Activated CD4-positive, alpha-beta memory T cell treated with anti-CD3 and anti-CD28 coated beads, Interleukin-2, amount 10 ng/mL, durations not matched to agents 7 days and 5 days (primary cell): ENCODE results near the gene OPA3. TPM values are rescaled to one million over a fixed set of nuclear protein-coding genes. Genes with fewer than 3 reads are reported as not detected.

Source experiments
- CTCF ChIA-PET: fragments of 350-600 bp; sonication (Branson Sonifier 250); formaldehyde crosslinking; loops from one replicate; lab custom pipeline; 2021; ENCODE audit warnings: antibody characterized with exemption, inconsistent platforms; lab: Charles Lee
- POLR2A ChIA-PET: fragments of 350-600 bp; sonication (Branson Sonifier 250); formaldehyde crosslinking; loops from one replicate; lab custom pipeline; 2021; ENCODE audit warnings: antibody characterized with exemption; lab: Charles Lee
- DNase-seq: peaks from one replicate; pipeline ENCODE4 v3.0.0-alpha.2; 2020
- H3K27ac Mint-ChIP-seq: one replicate; pipeline ENCODE4 v1.8.0; 2021; ENCODE audit warnings: mild to moderate bottlenecking, mixed read lengths
- H3K27me3 Mint-ChIP-seq: one replicate; pipeline ENCODE4 v1.8.0; 2021; ENCODE audit warnings: mixed read lengths
- H3K36me3 Mint-ChIP-seq: one replicate; pipeline ENCODE4 v1.8.0; 2021; ENCODE audit warnings: low read depth, mixed read lengths
- H3K4me1 Mint-ChIP-seq: one replicate; pipeline ENCODE4 v1.8.0; 2021; ENCODE audit warnings: mixed read lengths
- H3K4me3 Mint-ChIP-seq: one replicate; pipeline ENCODE4 v1.8.0; 2021; ENCODE audit warnings: mild to moderate bottlenecking, mixed read lengths
- H3K9me3 Mint-ChIP-seq: one replicate; pipeline ENCODE4 v1.8.0; 2021; ENCODE audit warnings: mixed read lengths
- total RNA-seq, 2 experiments: library from RNA; stranded (reverse); gene quantifications; one replicate each; pipeline ENCODE4 v1.2.3, GENCODE V29; 2021

OPA3 gene
- total RNA-seq, 2 experiments from 2014 or later = 12.0 to 12.9 TPM

DNA sequence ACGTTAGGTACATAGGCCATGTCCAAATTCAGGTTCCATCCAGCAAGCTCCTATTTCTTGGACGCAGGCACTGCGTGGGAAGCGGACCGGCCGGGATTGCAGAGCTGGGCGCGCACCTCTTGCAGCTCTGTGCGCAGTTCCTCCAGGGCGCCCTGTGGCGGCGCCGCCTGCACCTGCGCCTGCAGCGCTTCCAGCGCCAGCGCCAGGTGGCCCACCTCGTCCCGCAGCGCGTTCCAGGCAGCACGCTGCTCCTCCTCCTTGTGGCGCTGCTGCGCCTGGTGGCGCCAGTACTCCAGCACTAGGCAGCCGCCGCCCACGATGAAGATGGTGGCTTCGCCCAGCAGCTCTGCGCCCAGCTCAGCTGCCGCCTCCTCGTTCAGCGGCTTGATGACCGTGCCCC, 31.1 kb downstream of the OPA3 start:
- DNase-seq = no peak
- no peaks in the 10 kb centered on the region for H3K27me3 Mint-ChIP-seq
- peaks cover 3% of the 10 kb centered on the region for H3K4me1 Mint-ChIP-seq
- H3K27ac Mint-ChIP-seq = no peak overlapping the region
- no peaks in the 10 kb centered on the region for H3K9me3 Mint-ChIP-seq
- no peak overlapping the region for H3K4me3 Mint-ChIP-seq
- no peaks in the 10 kb centered on the region for H3K36me3 Mint-ChIP-seq
- POLR2A ChIA-PET = no interaction called here
- CTCF ChIA-PET = no interaction called here

DNA sequence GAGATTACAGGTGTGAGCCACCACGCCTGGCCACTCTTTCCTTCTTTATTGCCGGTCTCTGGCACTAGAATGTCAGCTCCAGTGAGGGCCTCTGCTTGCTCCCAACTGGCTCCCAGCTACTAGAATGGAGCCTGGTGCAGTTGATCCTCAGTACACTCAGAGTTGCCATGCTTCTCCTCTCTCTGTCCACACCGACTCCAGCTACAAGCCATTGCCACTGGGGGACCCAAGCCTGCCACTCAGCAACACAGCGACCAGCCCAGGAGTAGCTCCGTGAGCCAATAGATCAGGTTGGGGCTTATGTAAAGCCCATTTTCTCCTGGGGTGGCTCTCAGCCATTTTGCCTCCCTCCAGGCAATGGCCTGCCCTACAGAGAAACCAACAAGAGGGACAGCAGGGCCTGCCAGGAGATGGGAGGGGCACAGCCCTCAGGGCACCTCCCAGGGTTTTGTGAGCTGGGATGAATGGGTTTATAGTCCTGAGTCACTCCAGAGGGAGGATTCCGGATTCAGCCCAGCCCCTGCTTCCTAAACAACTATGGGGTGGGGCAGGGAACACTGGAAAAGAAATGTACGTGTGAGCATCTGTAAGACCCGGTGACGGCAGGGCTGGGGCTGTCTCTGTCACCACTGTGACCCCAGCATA, 36.5 kb downstream of the OPA3 start:
- POLR2A ChIA-PET = no interaction called here
- DNase-seq = no peak
- CTCF ChIA-PET = interaction anchor here (1.3 to 2.4 kb wide), 3 partner anchors 10 to 109 kb away, joined by 3 to 10 read pairs (median 3); no protein-coding TSS in a partner anchor
- H3K4me3 Mint-ChIP-seq = no peak overlapping the region
- H3K36me3 Mint-ChIP-seq = no peaks in the 10 kb centered on the region
- H3K27me3 Mint-ChIP-seq = no peaks in the 10 kb centered on the region
- H3K4me1 Mint-ChIP-seq = peaks cover 7% of the 10 kb centered on the region
- no peak overlapping the region for H3K27ac Mint-ChIP-seq
- no peaks in the 10 kb centered on the region for H3K9me3 Mint-ChIP-seq

DNA sequence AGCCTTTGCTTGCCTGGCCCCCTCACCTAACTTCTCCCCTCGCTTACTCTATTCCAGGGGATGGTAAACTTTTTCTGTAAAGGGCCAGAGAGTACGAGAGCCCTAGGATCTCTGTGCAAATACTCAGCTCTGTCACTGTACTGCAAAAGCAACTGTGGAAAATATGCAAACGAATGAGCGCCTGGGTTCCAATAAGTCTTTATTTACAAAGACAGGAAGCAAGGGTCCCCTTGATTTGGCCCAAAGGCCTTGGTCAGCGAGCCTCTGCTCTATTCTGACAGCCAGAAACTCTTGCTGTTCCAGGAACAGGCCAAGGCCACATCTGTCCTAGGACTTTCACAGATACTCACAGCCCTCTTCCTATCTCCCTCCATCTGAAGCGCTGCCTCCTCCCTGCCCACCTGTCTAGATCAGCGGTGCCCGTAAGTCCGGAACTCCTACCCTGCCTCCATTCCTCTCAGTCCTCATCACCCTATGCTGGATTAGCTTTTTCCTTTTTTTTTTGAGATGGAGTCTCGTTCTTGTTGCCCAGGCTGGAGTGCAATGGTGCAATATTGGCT, 37.3 kb downstream of the OPA3 start:
- Mint-ChIP-seq H3K4me1 (peaks cover 7% of the 10 kb centered on the region), H3K36me3 (no peaks in the 10 kb centered on the region), H3K27me3 (no peaks in the 10 kb centered on the region), H3K9me3 (no peaks in the 10 kb centered on the region), H3K4me3 (no peak overlapping the region), H3K27ac (no peak overlapping the region)
- no peak for DNase-seq
- POLR2A ChIA-PET = no interaction called here
- CTCF ChIA-PET = interaction anchor here (1.4 to 2.4 kb wide), 2 partner anchors 11 to 108 kb away, joined by 3 to 10 read pairs; no protein-coding TSS in a partner anchor

DNA sequence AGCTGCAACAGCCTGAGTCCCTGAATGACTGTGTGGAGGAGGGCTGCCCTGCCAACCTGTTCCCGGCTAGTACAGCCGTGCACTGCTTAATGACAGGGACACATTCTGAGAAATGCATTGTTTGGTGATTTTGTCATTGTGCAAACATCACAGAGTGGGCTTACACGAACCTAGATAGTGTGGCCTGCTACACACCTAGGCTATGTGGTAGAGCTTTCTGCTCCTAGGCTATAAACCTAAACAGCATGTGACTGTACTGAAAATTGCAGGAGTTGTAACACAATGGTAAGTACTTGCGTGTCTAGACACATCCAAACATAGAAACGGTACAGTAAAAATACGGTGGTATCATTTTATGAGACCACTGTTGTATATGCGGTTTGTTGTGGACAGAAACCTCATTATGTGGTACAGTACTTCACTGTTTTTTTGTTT, 42.4 kb downstream of the OPA3 start:
- POLR2A ChIA-PET = no interaction called here

DNA sequence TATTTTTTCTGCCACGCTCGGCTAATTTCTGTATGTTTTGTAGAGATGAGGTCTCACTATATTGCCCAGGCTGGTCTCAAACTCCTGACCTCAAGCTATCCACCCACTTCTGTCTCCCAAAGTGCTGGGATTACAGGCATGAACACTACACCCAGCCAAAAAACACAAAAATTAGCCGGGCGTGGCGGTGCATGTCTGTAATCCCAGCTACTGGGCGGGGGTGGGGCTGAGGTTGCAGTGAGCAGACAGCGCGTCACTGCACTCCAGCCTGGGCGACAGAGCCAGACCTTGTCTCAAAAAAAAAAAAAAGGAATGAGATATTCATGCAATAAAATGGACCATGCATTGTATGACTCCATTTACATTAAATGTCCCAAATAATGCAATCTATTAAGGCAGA, 45.1 kb downstream of the OPA3 start:
- Mint-ChIP-seq H3K4me1 (peaks cover 7% of the 10 kb centered on the region), H3K27ac (no peak overlapping the region), H3K36me3 (peaks cover 10% of the 10 kb centered on the region), H3K9me3 (peaks cover 7% of the 10 kb centered on the region), H3K27me3 (no peaks in the 10 kb centered on the region), H3K4me3 (no peak overlapping the region)
- POLR2A ChIA-PET = no interaction called here
- no peak for DNase-seq
- CTCF ChIA-PET = no interaction called here

More for the DNA sequence above, 42.4 kb downstream of the OPA3 start:
- Mint-ChIP-seq H3K9me3 (peaks cover 7% of the 10 kb centered on the region), H3K4me1 (peaks cover 7% of the 10 kb centered on the region), H3K4me3 (no peak overlapping the region), H3K36me3 (peaks cover 4% of the 10 kb centered on the region), H3K27ac (no peak overlapping the region), H3K27me3 (no peaks in the 10 kb centered on the region)
- no peak for DNase-seq
- CTCF ChIA-PET = interaction anchor here (2.1 kb wide), 1 partner anchor 16 kb away, joined by 9 read pairs; no protein-coding TSS in a partner anchor

DNA sequence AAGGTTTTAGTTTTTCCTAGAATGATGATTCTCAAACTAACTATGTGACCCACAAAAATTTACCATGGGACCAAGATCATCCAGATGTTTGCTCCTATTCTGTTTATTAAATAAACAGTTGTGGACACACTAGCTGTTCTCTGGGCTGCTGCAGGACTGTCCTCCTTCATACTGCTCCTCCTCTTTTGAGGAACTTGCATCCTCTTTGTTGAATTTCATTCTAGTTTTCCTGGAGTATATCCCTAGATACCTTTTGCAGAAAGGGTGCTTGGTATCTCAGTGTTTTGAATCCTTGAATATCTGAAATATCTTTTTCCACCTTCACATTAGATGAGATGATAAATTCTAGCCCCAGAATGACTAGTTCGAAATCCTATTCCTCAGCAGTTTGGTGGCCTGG, 53.3 kb downstream of the OPA3 start:
- peaks cover 4% of the 10 kb centered on the region for H3K4me1 Mint-ChIP-seq
- H3K27ac Mint-ChIP-seq = no peak overlapping the region
- H3K9me3 Mint-ChIP-seq = peaks cover 10% of the 10 kb centered on the region
- no peak for DNase-seq
- ChIA-PET CTCF (interaction anchor here (0.7 to 1.0 kb wide), 4 partner anchors 16 to 75 kb away, joined by 3 to 9 read pairs (median 5); no protein-coding TSS in a partner anchor), POLR2A (interaction anchor here (1.3 to 1.7 kb wide), 2 partner anchors 13 to 16 kb away, joined by 3 to 6 read pairs; no protein-coding TSS in a partner anchor)
- no peak overlapping the region for H3K4me3 Mint-ChIP-seq
- H3K36me3 Mint-ChIP-seq = peaks cover 29% of the 10 kb centered on the region
- H3K27me3 Mint-ChIP-seq = no peaks in the 10 kb centered on the region

DNA sequence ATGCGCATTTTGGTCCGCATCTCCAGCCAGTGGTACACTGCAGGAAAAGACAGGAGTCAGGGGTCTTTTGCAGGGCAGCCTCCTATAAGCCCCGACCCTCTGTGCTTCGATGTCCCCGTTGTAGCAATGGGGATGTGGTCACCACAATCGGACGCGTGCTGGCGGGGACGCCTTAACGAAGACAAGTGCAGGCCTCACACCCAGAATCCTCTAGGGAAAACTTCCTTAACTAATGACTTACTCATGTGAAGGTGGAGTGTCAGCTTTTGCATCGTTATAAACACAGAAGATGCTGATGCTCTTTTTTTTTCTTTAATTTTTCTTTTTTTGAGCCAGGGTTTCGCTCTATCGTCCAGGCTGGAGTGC, 55.2 kb downstream of the OPA3 start:
- peaks cover 10% of the 10 kb centered on the region for H3K9me3 Mint-ChIP-seq
- H3K4me1 Mint-ChIP-seq = peaks cover 11% of the 10 kb centered on the region
- ChIA-PET POLR2A (interaction anchor here (0.5 to 1.7 kb wide), 3 partner anchors 14 to 1610 kb away, joined by 3 to 6 read pairs (median 3); no protein-coding TSS in a partner anchor), CTCF (interaction anchor here (1.5 kb wide), 1 partner anchor 113 kb away, joined by 8 read pairs; no protein-coding TSS in a partner anchor)
- H3K4me3 Mint-ChIP-seq = no peak overlapping the region
- H3K27me3 Mint-ChIP-seq = no peaks in the 10 kb centered on the region
- H3K36me3 Mint-ChIP-seq = peaks cover 44% of the 10 kb centered on the region
- H3K27ac Mint-ChIP-seq = no peak overlapping the region
- DNase-seq = no peak

DNA sequence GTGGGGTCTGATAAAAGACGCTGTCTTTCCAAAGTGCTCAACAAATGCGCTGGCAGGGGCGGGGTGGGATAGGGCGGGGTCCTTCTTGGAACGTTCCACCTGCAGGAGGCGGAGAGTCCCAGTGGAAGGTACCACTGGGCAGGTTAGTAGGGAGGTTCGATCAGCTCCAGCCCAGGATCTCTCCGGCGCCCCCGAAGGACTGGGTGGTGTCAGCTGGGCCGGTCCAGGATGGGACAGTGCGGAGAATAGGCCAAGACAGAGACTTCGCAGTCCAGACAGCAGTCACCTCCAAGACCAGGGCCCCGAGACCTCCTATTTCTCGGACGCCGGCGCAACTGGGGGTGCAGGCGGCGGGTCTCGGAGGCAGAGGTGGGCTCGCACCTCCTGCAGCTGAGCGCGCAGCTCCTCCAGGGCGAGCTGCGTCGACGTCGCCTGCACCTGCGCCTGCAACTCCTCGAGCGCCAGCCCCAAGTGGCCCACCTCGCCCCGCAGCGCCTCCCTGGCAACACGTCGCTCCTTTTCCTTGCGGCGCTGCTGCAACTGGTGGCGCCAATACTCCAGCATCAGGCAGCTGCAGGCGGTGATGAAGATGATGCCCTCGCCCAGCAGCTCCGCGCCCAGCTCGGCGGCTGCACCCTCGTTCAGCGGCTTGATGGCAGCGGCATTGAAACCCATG, 55.7 kb downstream of the OPA3 start:
- POLR2A ChIA-PET = interaction anchor here (0.5 to 0.6 kb wide), 2 partner anchors 150 to 1611 kb away, joined by 3 read pairs; no protein-coding TSS in a partner anchor
- no peak for DNase-seq
- Mint-ChIP-seq H3K27ac (no peak overlapping the region), H3K9me3 (peaks cover 10% of the 10 kb centered on the region), H3K27me3 (no peaks in the 10 kb centered on the region), H3K4me3 (no peak overlapping the region), H3K36me3 (peaks cover 49% of the 10 kb centered on the region), H3K4me1 (peaks cover 12% of the 10 kb centered on the region)
- CTCF ChIA-PET = interaction anchor here (1.5 kb wide), 1 partner anchor 113 kb away, joined by 8 read pairs; no protein-coding TSS in a partner anchor

DNA sequence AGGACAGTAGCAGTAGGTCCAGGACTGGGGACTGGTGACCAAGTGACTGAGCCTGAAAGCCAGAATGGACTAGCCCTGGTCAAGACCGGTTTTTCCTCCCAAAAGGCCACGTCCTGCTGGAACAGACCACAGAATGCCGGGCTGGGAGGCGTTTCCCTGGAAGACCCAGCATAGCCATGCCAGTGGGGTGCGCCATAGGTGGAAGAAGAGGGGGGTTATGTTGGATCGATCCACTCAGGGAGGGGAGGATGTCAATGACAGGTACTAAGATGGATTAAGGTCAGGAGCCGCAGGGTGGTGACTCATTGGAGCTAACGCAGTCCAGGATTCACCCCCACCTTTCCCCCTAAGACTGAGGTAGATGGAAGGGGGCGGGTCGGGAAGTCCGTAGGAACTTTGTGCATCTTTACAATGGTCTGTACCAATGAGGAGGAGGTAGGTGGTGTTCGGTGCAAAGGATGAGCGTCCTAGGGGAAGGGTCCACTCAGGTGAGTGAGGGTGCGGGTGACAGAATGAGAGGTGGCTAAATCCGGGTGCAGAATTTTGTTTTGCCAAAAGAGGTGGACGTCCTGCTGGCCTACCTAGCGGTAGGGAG, 56.4 kb downstream of the OPA3 start:
- POLR2A ChIA-PET = interaction anchor here (1.3 kb wide), 1 partner anchor 117 kb away, joined by 5 read pairs; no protein-coding TSS in a partner anchor

DNA sequence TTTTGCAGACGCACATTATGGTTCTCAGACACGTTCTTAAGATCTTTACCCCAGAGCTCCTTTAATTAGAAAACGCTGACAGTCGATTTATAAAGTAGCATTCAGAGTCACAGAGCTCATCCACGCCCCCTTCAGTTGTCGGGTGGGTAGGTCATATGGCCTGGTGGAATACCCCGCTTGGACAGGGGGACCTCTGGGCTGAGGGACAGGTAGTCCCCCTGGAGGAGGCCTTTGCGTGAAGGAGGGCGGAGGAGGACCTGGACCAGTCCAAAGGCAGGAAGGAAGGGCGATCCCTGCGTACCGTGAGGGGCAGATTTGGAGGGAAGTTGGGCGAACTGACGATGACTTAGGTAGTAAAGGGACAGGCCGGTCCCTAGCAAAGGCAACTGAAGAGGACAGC, 56.9 kb downstream of the OPA3 start:
- Mint-ChIP-seq H3K4me3 (no peak overlapping the region), H3K9me3 (peaks cover 10% of the 10 kb centered on the region), H3K27ac (no peak overlapping the region), H3K36me3 (peaks cover 59% of the 10 kb centered on the region), H3K4me1 (peaks cover 22% of the 10 kb centered on the region), H3K27me3 (no peaks in the 10 kb centered on the region)
- ChIA-PET POLR2A (interaction anchor here (0.8 to 1.3 kb wide), 3 partner anchors 44 to 118 kb away, joined by 3 to 5 read pairs (median 3); no protein-coding TSS in a partner anchor), CTCF (interaction anchor here (0.6 to 1.2 kb wide), 2 partner anchors 31 to 46 kb away, joined by 3 to 5 read pairs; no protein-coding TSS in a partner anchor)
- DNase-seq = no peak

More for the DNA sequence above, 56.4 kb downstream of the OPA3 start:
- no peaks in the 10 kb centered on the region for H3K27me3 Mint-ChIP-seq
- peaks cover 10% of the 10 kb centered on the region for H3K9me3 Mint-ChIP-seq
- peaks cover 18% of the 10 kb centered on the region for H3K4me1 Mint-ChIP-seq
- CTCF ChIA-PET = interaction anchor here (1.5 kb wide), 1 partner anchor 114 kb away, joined by 8 read pairs; no protein-coding TSS in a partner anchor
- H3K36me3 Mint-ChIP-seq = peaks cover 56% of the 10 kb centered on the region
- no peak for DNase-seq
- no peak overlapping the region for H3K4me3 Mint-ChIP-seq
- no peak overlapping the region for H3K27ac Mint-ChIP-seq

DNA sequence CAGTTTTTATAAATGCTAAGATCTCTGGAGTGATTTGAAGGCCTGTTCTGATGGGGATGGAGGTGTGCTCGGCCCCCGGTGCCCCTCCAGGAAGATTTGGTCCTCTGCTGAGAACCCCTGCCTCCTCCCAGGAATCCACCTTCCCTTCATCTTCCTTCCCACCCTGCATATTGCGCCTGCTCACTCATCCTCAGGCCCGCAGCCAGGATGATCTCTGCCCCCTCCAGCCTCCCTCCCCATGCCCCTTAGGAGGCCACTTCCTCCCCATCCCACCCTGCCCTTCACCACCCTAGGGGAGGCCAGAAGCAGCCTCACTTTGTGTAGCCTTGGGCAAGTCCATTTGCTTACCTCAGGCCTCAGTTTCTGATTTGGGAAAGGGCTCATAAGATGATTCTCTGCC, 57.6 kb downstream of the OPA3 start:
- no peak overlapping the region for H3K27ac Mint-ChIP-seq
- DNase-seq = no peak
- H3K9me3 Mint-ChIP-seq = peaks cover 6% of the 10 kb centered on the region
- POLR2A ChIA-PET = interaction anchor here (0.8 to 1.3 kb wide), 3 partner anchors 45 to 119 kb away, joined by 3 to 5 read pairs (median 3); no protein-coding TSS in a partner anchor
- peaks cover 62% of the 10 kb centered on the region for H3K36me3 Mint-ChIP-seq
- CTCF ChIA-PET = interaction anchor here (0.6 to 1.2 kb wide), 2 partner anchors 32 to 47 kb away, joined by 3 to 5 read pairs; no protein-coding TSS in a partner anchor
- H3K4me3 Mint-ChIP-seq = no peak overlapping the region
- H3K4me1 Mint-ChIP-seq = peaks cover 25% of the 10 kb centered on the region
- H3K27me3 Mint-ChIP-seq = no peaks in the 10 kb centered on the region

DNA sequence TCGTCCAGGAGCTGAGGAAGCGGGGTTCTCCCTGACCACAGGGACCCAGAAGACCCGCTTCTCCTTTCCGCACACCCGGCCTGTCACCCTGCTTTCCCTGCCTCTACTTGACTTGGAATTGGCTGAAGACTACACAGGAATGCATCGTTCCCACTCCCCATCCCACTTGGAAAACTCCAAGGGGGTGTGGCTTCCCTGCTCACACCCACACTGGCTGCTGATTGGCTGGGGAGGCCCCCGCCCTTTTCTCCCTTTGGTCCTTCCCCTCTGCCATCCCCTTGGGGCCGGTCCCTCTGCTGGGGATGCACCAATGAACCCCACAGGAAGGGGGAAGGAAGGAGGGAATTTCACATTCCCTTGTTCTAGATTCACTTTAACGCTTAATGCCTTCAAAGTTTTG, 58.5 kb downstream of the OPA3 start:
- no peak for DNase-seq
- Mint-ChIP-seq H3K9me3 (no peaks in the 10 kb centered on the region), H3K27ac (no peak overlapping the region), H3K4me3 (no peak overlapping the region), H3K36me3 (peaks cover 61% of the 10 kb centered on the region), H3K4me1 (peaks cover 30% of the 10 kb centered on the region), H3K27me3 (no peaks in the 10 kb centered on the region)
- ChIA-PET CTCF (interaction anchor here (1.3 kb wide), 1 partner anchor 32 kb away, joined by 7 read pairs; no protein-coding TSS in a partner anchor), POLR2A (interaction anchor here (0.7 kb wide), 1 partner anchor 18 kb away, joined by 3 read pairs; no protein-coding TSS in a partner anchor)
